Lower leg skin (tissue), 4 donors: ENCODE data around the gene SCMH1. TPM values are rescaled to one million over a fixed set of nuclear protein-coding genes. Genes with fewer than 3 reads are reported as not detected.

Source experiments
- DNase-seq, 2 donors: peaks; one replicate each; pipeline ENCODE4 v3.0.0-alpha.2; 2019; ENCODE audit warnings: low spot score in 2 of 2
- H3K4me3 ChIP-seq: fragments of 200-600 bp; sonication (generic); 2 replicates; pipeline ENCODE4 v1.5.1; 2017; ENCODE audit warnings: mild to moderate bottlenecking, low read depth; ENCODE audit not compliant: poor library complexity, severe bottlenecking
- POLR2A ChIP-seq, 2 donors: fragments of 450-650 bp; IDR thresholded peaks; one replicate each; pipeline ENCODE4 v1.6.1; 2016 to 2017; ENCODE audit warnings: antibody characterized with exemption in 2 of 2, mild to moderate bottlenecking in 1 of 2, moderate library complexity in 1 of 2
- WGBS, 2 donors: methylation state at CpG; one replicate each; pipeline ENCODE4 v1.1.5; 2018; 5-methylcytosine and 5-hydroxymethylcytosine counted together
- intact Hi-C: fragments of 100-400 bp; cut with DNase I; formaldehyde crosslinking; loops from one replicate; pipeline ENCODE4 v1.15.0; 2023; ENCODE audit warnings: low total_unique reads
- total RNA-seq, 4 donors: library from RNA; depleted of rRNA; stranded (reverse); fragments of >200 nt; gene quantifications; one replicate each; pipeline ENCODE4 v1.1.0, GENCODE V29; 2016
- TF ChIP-seq, protein P1 (sequence below), 3 donors: fragments of 450-650 bp; IDR thresholded peaks; one replicate each; pipeline ENCODE4 v1.5.1; 2016; ENCODE audit warnings: antibody characterized with exemption in 3 of 3, mild to moderate bottlenecking in 3 of 3, moderate library complexity in 2 of 3

SCMH1 gene
- total RNA-seq, 4 donors from 2014 or later = 8.9 to 30.9 (median 21.8) TPM

DNA sequence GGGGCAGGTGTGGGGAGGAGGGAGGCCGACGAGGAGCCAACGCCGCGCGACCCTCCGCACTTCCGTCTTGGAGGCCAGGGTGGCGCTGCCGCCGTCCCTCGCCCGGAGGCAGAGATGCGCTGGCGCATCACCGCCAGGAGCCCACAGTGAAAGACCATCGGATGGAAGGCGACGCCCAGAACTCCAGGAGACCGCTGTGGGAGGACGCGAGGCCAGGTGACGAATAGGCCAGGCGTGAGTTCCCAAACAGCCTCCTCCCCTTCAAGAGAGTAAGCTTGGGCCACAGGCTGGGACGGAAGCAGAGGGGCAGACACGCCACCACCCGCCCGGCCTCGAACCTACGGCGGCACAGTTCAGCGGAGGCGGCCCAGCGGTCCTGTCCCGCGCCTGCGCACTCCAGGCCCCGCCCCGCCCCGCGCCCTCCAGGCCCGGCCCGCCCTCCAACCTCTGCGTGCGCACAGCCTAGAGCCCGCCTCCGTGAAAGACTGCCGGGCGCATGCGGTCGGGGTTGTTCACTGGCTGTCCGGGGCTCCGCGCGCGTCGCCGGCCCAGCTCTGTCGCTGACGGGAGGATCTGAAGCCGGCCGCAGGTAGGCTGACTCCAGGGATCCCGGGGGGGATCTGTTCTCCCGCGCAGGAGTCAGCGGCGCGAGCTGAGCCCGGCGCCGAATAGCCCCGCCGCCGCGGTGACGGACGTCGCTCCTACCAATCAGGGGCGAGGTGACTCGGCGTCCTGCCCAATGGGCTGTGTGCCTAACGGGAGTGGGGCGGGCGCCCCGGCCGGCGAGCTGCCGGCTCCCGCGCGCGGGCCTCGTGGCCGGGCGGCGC, 262.7 kb downstream of the SCMH1 start, which contains the start of gene CTPS1:
TSS of gene CTPS1 (plus strand) at position 456 of the 827 bp plus-strand sequence. CDS start 3,595 bp downstream, outside the sequence.
- 1% methylated on average over 27 to 55 of the region's 96 CpGs for WGBS, 2 donors
- peak within 1 kb of the TSS; percentile 51 for H3K4me3 ChIP-seq
- DNase-seq = peak; percentile 91 to 99
- intact Hi-C loops = no loop called here
- no peak for TF ChIP-seq POLR2A (IDR thresholded peaks at IDR 0.05)
- TF ChIP-seq, protein P1, sequence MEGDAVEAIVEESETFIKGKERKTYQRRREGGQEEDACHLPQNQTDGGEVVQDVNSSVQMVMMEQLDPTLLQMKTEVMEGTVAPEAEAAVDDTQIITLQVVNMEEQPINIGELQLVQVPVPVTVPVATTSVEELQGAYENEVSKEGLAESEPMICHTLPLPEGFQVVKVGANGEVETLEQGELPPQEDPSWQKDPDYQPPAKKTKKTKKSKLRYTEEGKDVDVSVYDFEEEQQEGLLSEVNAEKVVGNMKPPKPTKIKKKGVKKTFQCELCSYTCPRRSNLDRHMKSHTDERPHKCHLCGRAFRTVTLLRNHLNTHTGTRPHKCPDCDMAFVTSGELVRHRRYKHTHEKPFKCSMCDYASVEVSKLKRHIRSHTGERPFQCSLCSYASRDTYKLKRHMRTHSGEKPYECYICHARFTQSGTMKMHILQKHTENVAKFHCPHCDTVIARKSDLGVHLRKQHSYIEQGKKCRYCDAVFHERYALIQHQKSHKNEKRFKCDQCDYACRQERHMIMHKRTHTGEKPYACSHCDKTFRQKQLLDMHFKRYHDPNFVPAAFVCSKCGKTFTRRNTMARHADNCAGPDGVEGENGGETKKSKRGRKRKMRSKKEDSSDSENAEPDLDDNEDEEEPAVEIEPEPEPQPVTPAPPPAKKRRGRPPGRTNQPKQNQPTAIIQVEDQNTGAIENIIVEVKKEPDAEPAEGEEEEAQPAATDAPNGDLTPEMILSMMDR (IDR thresholded peaks at IDR 0.05) = no peak

GRCh38 chr1:40978886-40979240, 263.2 kb downstream of the SCMH1 start:
- H3K4me3 ChIP-seq = peak overlapping the region; percentile 51
- 45 to 49% methylated on average over 13 to 14 of the region's 17 CpGs for WGBS, 2 donors
- TF ChIP-seq POLR2A (IDR thresholded peaks at IDR 0.05) = no peak
- no peak for DNase-seq
- intact Hi-C loops = no loop called here

DNA sequence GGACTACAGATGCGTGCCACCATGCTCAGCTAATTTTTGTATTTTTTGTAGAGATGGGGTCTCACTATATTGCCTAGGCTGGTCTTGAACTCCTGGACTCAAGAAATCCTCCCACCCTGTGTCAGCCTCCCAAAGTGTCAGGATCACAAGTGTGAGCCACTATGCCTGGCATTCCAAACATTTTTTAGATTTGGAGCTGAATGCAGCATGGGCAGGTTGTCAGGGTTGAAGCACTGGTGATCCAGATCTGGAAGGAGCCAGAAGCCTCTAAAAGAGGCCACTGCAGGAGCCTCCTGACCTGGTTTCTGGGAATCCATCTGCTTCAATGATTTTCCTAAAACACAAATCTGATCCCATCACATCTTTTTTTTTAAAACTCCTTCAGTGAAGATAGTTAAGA, 264.4 kb downstream of the SCMH1 start:
- TF ChIP-seq, protein P1 (IDR thresholded peaks at IDR 0.05) = no peak
- no peak for TF ChIP-seq POLR2A (IDR thresholded peaks at IDR 0.05)
- DNase-seq = no peak
- WGBS, 2 donors = 100% methylated on average over 1 of the region's 1 CpG
- intact Hi-C loops = no loop called here
- no peak overlapping the region for H3K4me3 ChIP-seq

Other genes starting within 250 kb of the SCMH1 start
- under 1 TPM in 1 of 4 donors, not detected in 3; 0.26 TPM for gene SLFNL1, start 220.6 kb downstream of the SCMH1 start, total RNA-seq
- gene FOXO6, start 119.1 kb upstream of the SCMH1 start, total RNA-seq = 1 to 10 TPM in 3 of 4 donors, under 1 TPM in 1; 0.15 to 3.5 (median 1.5) TPM
- 10 to 100 TPM in 1 of 4 donors, 1 to 10 TPM in 3; 1.2 to 13.0 (median 3.9) TPM for gene EDN2, start 242.4 kb upstream of the SCMH1 start, total RNA-seq